HCT116 (cell line): ENCODE measurements around the gene TGFBR3L.

Experiments
- ATF3 ChIP-seq: IDR thresholded peaks from 2 replicates; pipeline ENCODE4 v1.6.1; 2012
- CBX3 ChIP-seq: IDR thresholded peaks from 2 replicates; pipeline ENCODE4 v1.6.1; 2012; ENCODE audit warnings: low read depth
- CEBPB ChIP-seq: IDR thresholded peaks from 2 replicates; pipeline ENCODE4 v1.6.1; 2012; ENCODE audit warnings: low read depth
- ELF1 ChIP-seq: IDR thresholded peaks from 2 replicates; pipeline ENCODE4 v1.6.1; 2012; ENCODE audit warnings: low read depth, borderline replicate concordance
- EZH2 ChIP-seq: fragments of 200-600 bp; sonication (generic); IDR thresholded peaks from 2 replicates; pipeline ENCODE4 v1.6.1; 2017; ENCODE audit warnings: antibody characterized with exemption, mixed run types
- EZH2phosphoT487 ChIP-seq: fragments of 200-600 bp; IDR thresholded peaks from 2 replicates; pipeline ENCODE4 v1.6.1; 2018; ENCODE audit warnings: antibody characterized with exemption, borderline replicate concordance
- POLR2A ChIP-seq: IDR thresholded peaks from 2 replicates; pipeline ENCODE4 v1.7.0; 2011; ENCODE audit warnings: borderline replicate concordance; ENCODE audit not compliant: insufficient read depth, insufficient read length; ENCODE audit errors: extremely low read depth
- POLR2AphosphoS5 ChIP-seq: IDR thresholded peaks from 2 replicates; pipeline ENCODE4 v1.6.1; 2011; ENCODE audit warnings: mild to moderate bottlenecking, low read depth, low read length, moderate library complexity
- SIN3A ChIP-seq: IDR thresholded peaks from 2 replicates; pipeline ENCODE4 v1.6.1; 2012; ENCODE audit warnings: low read depth
- SRF ChIP-seq: IDR thresholded peaks from 2 replicates; pipeline ENCODE4 v1.6.1; 2012; ENCODE audit warnings: low read depth
- YY1 ChIP-seq: IDR thresholded peaks from 2 replicates; pipeline ENCODE4 v1.6.1; 2011; ENCODE audit warnings: low read length, low read depth, moderate library complexity, mild to moderate bottlenecking; ENCODE audit not compliant: insufficient replicate concordance; ENCODE audit errors: extremely low read depth
- ZNF274 ChIP-seq: fragments of 200-500 bp; sonication (Bioruptor generic); IDR thresholded peaks from 2 replicates; pipeline ENCODE4 v1.6.1; 2014; ENCODE audit warnings: mild to moderate bottlenecking, low read depth, low read length, inconsistent platforms
- TF ChIP-seq, protein P1 (sequence below): IDR thresholded peaks from 2 replicates; pipeline ENCODE4 v1.6.1; 2012
- TF ChIP-seq, protein P2 (sequence below), 3 experiments: fragments of 200-600 bp in 1 of 3; sonication (generic) in 1 of 3; IDR thresholded peaks in 2 of 3; conservative IDR thresholded peaks in 1 of 3; 2 replicates each; pipeline ENCODE4 v1.5.1; 2012 to 2017; ENCODE audit warnings: low read depth in 2 of 3, low read length in 2 of 3, antibody characterized with exemption in 1 of 3, borderline replicate concordance in 1 of 3, control low read depth in 1 of 3, mild to moderate bottlenecking in 1 of 3, mixed read lengths in 1 of 3, mixed run types in 1 of 3, moderate library complexity in 1 of 3; ENCODE audit not compliant: insufficient read depth in 1 of 3

GRCh38 chr19:7940841-7941240, 26.2 kb downstream of the TGFBR3L start:
- TF ChIP-seq EZH2 (no peak), POLR2A (no peak), ATF3 (no peak), POLR2AphosphoS5 (no peak), CEBPB (no peak), SRF (no peak), ELF1 (no peak), YY1 (no peak), EZH2phosphoT487 (no peak), SIN3A (no peak), CBX3 (no peak), ZNF274 (no peak)
- TF ChIP-seq, protein P1, sequence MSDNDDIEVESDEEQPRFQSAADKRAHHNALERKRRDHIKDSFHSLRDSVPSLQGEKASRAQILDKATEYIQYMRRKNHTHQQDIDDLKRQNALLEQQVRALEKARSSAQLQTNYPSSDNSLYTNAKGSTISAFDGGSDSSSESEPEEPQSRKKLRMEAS = no peak
- TF ChIP-seq, protein P2, sequence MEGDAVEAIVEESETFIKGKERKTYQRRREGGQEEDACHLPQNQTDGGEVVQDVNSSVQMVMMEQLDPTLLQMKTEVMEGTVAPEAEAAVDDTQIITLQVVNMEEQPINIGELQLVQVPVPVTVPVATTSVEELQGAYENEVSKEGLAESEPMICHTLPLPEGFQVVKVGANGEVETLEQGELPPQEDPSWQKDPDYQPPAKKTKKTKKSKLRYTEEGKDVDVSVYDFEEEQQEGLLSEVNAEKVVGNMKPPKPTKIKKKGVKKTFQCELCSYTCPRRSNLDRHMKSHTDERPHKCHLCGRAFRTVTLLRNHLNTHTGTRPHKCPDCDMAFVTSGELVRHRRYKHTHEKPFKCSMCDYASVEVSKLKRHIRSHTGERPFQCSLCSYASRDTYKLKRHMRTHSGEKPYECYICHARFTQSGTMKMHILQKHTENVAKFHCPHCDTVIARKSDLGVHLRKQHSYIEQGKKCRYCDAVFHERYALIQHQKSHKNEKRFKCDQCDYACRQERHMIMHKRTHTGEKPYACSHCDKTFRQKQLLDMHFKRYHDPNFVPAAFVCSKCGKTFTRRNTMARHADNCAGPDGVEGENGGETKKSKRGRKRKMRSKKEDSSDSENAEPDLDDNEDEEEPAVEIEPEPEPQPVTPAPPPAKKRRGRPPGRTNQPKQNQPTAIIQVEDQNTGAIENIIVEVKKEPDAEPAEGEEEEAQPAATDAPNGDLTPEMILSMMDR (IDR thresholded peaks at IDR 0.05 in 2 of 3, conservative IDR thresholded peaks at IDR 0.05 in 1 of 3; ENCODE audit: borderline replicate concordance in 1 of 3, insufficient read depth in 1 of 3, low read depth in 2 of 3, low read length in 2 of 3) = no peak
